ENCODE measurements around the gene HPS5. TPM values are rescaled to one million over a fixed set of nuclear protein-coding genes. Genes with fewer than 3 reads are reported as not detected.

HPS5 gene
- total RNA-seq, 5 donors from 2014 or later (not counting 1 experiment from before 2014, with no cell fraction given), result 12.9 to 17.9 (median 14.3) TPM

DNA sequence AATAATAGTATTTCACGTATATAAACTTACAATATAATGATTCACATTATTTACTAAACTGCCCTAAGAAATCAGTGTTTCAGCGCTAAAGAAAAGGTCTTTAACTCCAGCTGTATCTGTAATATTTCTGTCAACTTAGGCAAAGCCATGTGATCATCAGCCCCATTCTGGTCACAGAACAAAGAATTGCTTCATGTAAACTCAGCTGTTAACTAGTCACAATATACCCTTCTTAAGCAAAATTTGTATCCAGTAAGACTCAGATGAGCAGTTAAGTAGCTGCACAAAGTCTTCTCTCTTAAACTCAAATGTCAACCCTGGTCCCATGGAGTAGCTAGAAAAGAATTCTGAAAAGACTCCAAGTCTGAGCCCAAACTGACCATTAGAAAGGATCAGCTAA is 26.6 kb downstream of the HPS5 start:
- Mint-ChIP-seq H3K9me3 (no peaks in the 10 kb centered on the region), H3K4me3 (no peak overlapping the region), H3K27me3 (no peaks in the 10 kb centered on the region), H3K27ac (no peak overlapping the region), H3K4me1 (no peaks in the 10 kb centered on the region), H3K36me3 (peaks cover 75% of the 10 kb centered on the region)
- Histone ChIP-seq H3K27me3 (replicated peaks in 1 of 2; ENCODE audit: control insufficient read depth in 2 of 2, extremely low read depth in 1 of 2, insufficient read depth in 2 of 2, low read length in 1 of 2) (no peaks in the 10 kb centered on the region), H3K9me3 (no peaks in the 10 kb centered on the region), H3K4me1 (ENCODE audit: control insufficient read depth in 1 of 2, extremely low read depth in 1 of 2, insufficient read depth in 2 of 2, low read length in 2 of 2) (no peaks in the 10 kb centered on the region), H3K4me3 (ENCODE audit: control insufficient read depth in 1 of 2, extremely low read depth in 1 of 2, low read length in 1 of 2) (no peak overlapping the region), H3K36me3 (ENCODE audit: control insufficient read depth in 2 of 2, extremely low read depth in 1 of 2, insufficient read depth in 1 of 2, low read length in 1 of 2) (peaks cover 16 to 70% of the 10 kb centered on the region in 2 donors), H3K27ac (ENCODE audit: low read length) (no peak overlapping the region)
- WGBS (ENCODE audit: insufficient coverage), result 100% methylated on average over 1 of the region's 2 CpGs
- ATAC-seq (replicated peaks in 1 of 4), result no peak
- CTCF ChIA-PET, result no interaction called here
- DNase-seq, result no peak
- POLR2A ChIA-PET, result no interaction called here

- Mint-ChIP-seq H3K27ac (no peak overlapping the region), H3K27me3 (no peaks in the 10 kb centered on the region), H3K4me3 (no peak overlapping the region), H3K9me3 (no peaks in the 10 kb centered on the region), H3K4me1 (no peaks in the 10 kb centered on the region), H3K36me3 (peaks cover 76% of the 10 kb centered on the region)
- Histone ChIP-seq H3K27me3 (replicated peaks in 1 of 2; ENCODE audit: control insufficient read depth in 2 of 2, extremely low read depth in 1 of 2, insufficient read depth in 2 of 2, low read length in 1 of 2) (no peaks in the 10 kb centered on the region), H3K4me1 (ENCODE audit: control insufficient read depth in 1 of 2, extremely low read depth in 1 of 2, insufficient read depth in 2 of 2, low read length in 2 of 2) (no peaks in the 10 kb centered on the region), H3K4me3 (ENCODE audit: control insufficient read depth in 1 of 2, extremely low read depth in 1 of 2, low read length in 1 of 2) (no peak overlapping the region), H3K36me3 (ENCODE audit: control insufficient read depth in 2 of 2, extremely low read depth in 1 of 2, insufficient read depth in 1 of 2, low read length in 1 of 2) (peaks cover 16 to 72% of the 10 kb centered on the region in 2 donors), H3K9me3 (no peaks in the 10 kb centered on the region), H3K27ac (ENCODE audit: low read length) (no peak overlapping the region)
- 100% methylated on average over 1 of the region's 5 CpGs for WGBS (ENCODE audit: insufficient coverage)
- DNase-seq, result no peak
- ATAC-seq (replicated peaks in 1 of 4), result no peak
- ChIA-PET POLR2A (no interaction called here), CTCF (no interaction called here)
These were observed 27.1 kb downstream of the HPS5 start for GRCh38 chr11:18294862-18295261.

- Histone ChIP-seq H3K4me3 (ENCODE audit: control insufficient read depth in 1 of 2, extremely low read depth in 1 of 2, low read length in 1 of 2) (no peak overlapping the region), H3K27ac (ENCODE audit: low read length) (no peak overlapping the region), H3K4me1 (ENCODE audit: control insufficient read depth in 1 of 2, extremely low read depth in 1 of 2, insufficient read depth in 2 of 2, low read length in 2 of 2) (no peaks in the 10 kb centered on the region), H3K36me3 (ENCODE audit: control insufficient read depth in 2 of 2, extremely low read depth in 1 of 2, insufficient read depth in 1 of 2, low read length in 1 of 2) (peaks cover 18 to 68% of the 10 kb centered on the region in 2 donors), H3K9me3 (no peaks in the 10 kb centered on the region), H3K27me3 (replicated peaks in 1 of 2; ENCODE audit: control insufficient read depth in 2 of 2, extremely low read depth in 1 of 2, insufficient read depth in 2 of 2, low read length in 1 of 2) (no peaks in the 10 kb centered on the region)
- WGBS (ENCODE audit: insufficient coverage), result no CpG with 5 or more reads among the region's 4 CpGs
- Mint-ChIP-seq H3K27me3 (no peaks in the 10 kb centered on the region), H3K36me3 (peaks cover 70% of the 10 kb centered on the region), H3K4me3 (no peak overlapping the region), H3K4me1 (no peaks in the 10 kb centered on the region), H3K9me3 (no peaks in the 10 kb centered on the region), H3K27ac (no peak overlapping the region)
- DNase-seq (no peak), ATAC-seq (replicated peaks in 1 of 4) (no peak)
- ChIA-PET POLR2A (no interaction called here), CTCF (no interaction called here)
These were observed 33.0 kb downstream of the HPS5 start for GRCh38 chr11:18288911-18289310.

- no peak overlapping the region for H3K4me3 ChIP-seq (ENCODE audit: control insufficient read depth in 1 of 2, extremely low read depth in 1 of 2, low read length in 1 of 2)
- Mint-ChIP-seq H3K4me1 (peaks cover 0 to 6% (median under 1%) of the 10 kb centered on the region in 3 donors), H3K27ac (no peak overlapping the region), H3K4me3 (no peak overlapping the region), H3K36me3 (peaks cover 64% of the 10 kb centered on the region), H3K9me3 (no peaks in the 10 kb centered on the region), H3K27me3 (no peaks in the 10 kb centered on the region)
- H3K9me3 ChIP-seq, result no peaks in the 10 kb centered on the region
- peaks cover 0 to 3% of the 10 kb centered on the region in 2 experiments for H3K4me1 ChIP-seq (ENCODE audit: control insufficient read depth in 1 of 2, extremely low read depth in 1 of 2, insufficient read depth in 2 of 2, low read length in 2 of 2)
- no peaks in the 10 kb centered on the region for H3K27me3 ChIP-seq (replicated peaks in 1 of 2; ENCODE audit: control insufficient read depth in 2 of 2, extremely low read depth in 1 of 2, insufficient read depth in 2 of 2, low read length in 1 of 2)
- ATAC-seq (replicated peaks in 1 of 4) (no peak), DNase-seq (no peak)
- no peak overlapping the region for H3K27ac ChIP-seq (ENCODE audit: low read length)
- POLR2A ChIA-PET, result interaction anchor here in 1 of 2 donors (1.3 kb wide), 1 partner anchor 30 kb away, joined by 6 read pairs; no protein-coding TSS in a partner anchor
- no CpG with 5 or more reads among the region's 1 CpG for WGBS (ENCODE audit: insufficient coverage)
- CTCF ChIA-PET, result interaction anchor here in 1 of 2 donors (0.7 kb wide), 1 partner anchor 20 kb away, joined by 3 read pairs; no protein-coding TSS in a partner anchor
- peaks cover 14 to 70% of the 10 kb centered on the region in 2 donors for H3K36me3 ChIP-seq (ENCODE audit: control insufficient read depth in 2 of 2, extremely low read depth in 1 of 2, insufficient read depth in 1 of 2, low read length in 1 of 2)
These were observed 36.1 kb downstream of the HPS5 start for GRCh38 chr11:18285841-18286240.

GRCh38 chr11:18282626-18283025 is 39.3 kb downstream of the HPS5 start:
- no CpG with 5 or more reads among the region's 2 CpGs for WGBS (ENCODE audit: insufficient coverage)
- H3K27me3 ChIP-seq (replicated peaks in 1 of 2; ENCODE audit: control insufficient read depth in 2 of 2, extremely low read depth in 1 of 2, insufficient read depth in 2 of 2, low read length in 1 of 2), result no peaks in the 10 kb centered on the region
- H3K36me3 Mint-ChIP-seq, result peaks cover 62% of the 10 kb centered on the region
- no peaks in the 10 kb centered on the region for H3K9me3 ChIP-seq
- peaks cover 8 to 20% (median 9%) of the 10 kb centered on the region in 3 donors for H3K4me1 Mint-ChIP-seq
- H3K27ac ChIP-seq (ENCODE audit: low read length), result no peak overlapping the region
- H3K4me1 ChIP-seq (ENCODE audit: control insufficient read depth in 1 of 2, extremely low read depth in 1 of 2, insufficient read depth in 2 of 2, low read length in 2 of 2), result peaks cover 0 to 3% of the 10 kb centered on the region in 2 experiments
- no peaks in the 10 kb centered on the region for H3K9me3 Mint-ChIP-seq
- no peak for DNase-seq
- no peaks in the 10 kb centered on the region for H3K27me3 Mint-ChIP-seq
- no peak overlapping the region for H3K27ac Mint-ChIP-seq
- ATAC-seq (replicated peaks in 1 of 4), result no peak
- no peak overlapping the region for H3K4me3 Mint-ChIP-seq
- CTCF ChIA-PET, result no interaction called here
- POLR2A ChIA-PET, result no interaction called here
- peaks cover 10 to 59% of the 10 kb centered on the region in 2 donors for H3K36me3 ChIP-seq (ENCODE audit: control insufficient read depth in 2 of 2, extremely low read depth in 1 of 2, insufficient read depth in 1 of 2, low read length in 1 of 2)
- H3K4me3 ChIP-seq (ENCODE audit: control insufficient read depth in 1 of 2, extremely low read depth in 1 of 2, low read length in 1 of 2), result no peak overlapping the region

GRCh38 chr11:18280438-18281045 is 41.4 kb downstream of the HPS5 start:
- H3K27ac ChIP-seq (ENCODE audit: low read length), result peak overlapping the region; percentile 34
- ChIA-PET POLR2A (interaction anchor here in 1 of 2 donors (0.7 kb wide), 1 partner anchor 36 kb away, joined by 5 read pairs; no protein-coding TSS in a partner anchor), CTCF (interaction anchor here in 1 of 2 donors (0.6 to 0.7 kb wide), 2 partner anchors 224 to 1504 kb away, joined by 3 to 5 read pairs; no protein-coding TSS in a partner anchor)
- H3K4me3 ChIP-seq (ENCODE audit: control insufficient read depth in 1 of 2, extremely low read depth in 1 of 2, low read length in 1 of 2), result no peak overlapping the region
- H3K27me3 ChIP-seq (replicated peaks in 1 of 2; ENCODE audit: control insufficient read depth in 2 of 2, extremely low read depth in 1 of 2, insufficient read depth in 2 of 2, low read length in 1 of 2), result no peaks in the 10 kb centered on the region
- H3K27ac Mint-ChIP-seq, result peak overlapping the region; percentile 59 to 84
- peak overlapping the region in 2 of 3 donors; percentile 5 to 67 for H3K4me3 Mint-ChIP-seq
- H3K9me3 Mint-ChIP-seq, result no peaks in the 10 kb centered on the region
- H3K9me3 ChIP-seq, result no peaks in the 10 kb centered on the region
- ATAC-seq (replicated peaks in 1 of 4), result no peak
- H3K36me3 ChIP-seq (ENCODE audit: control insufficient read depth in 2 of 2, extremely low read depth in 1 of 2, insufficient read depth in 1 of 2, low read length in 1 of 2), result peaks cover 0 to 39% of the 10 kb centered on the region in 2 donors
- H3K4me1 ChIP-seq (ENCODE audit: control insufficient read depth in 1 of 2, extremely low read depth in 1 of 2, insufficient read depth in 2 of 2, low read length in 2 of 2), result peaks cover 0 to 3% of the 10 kb centered on the region in 2 experiments
- H3K36me3 Mint-ChIP-seq, result peaks cover 52% of the 10 kb centered on the region
- whole genome bisulfite sequencing (ENCODE audit: insufficient coverage), result no CpG with 5 or more reads among the region's 4 CpGs
- peaks cover 8 to 20% (median 9%) of the 10 kb centered on the region in 3 donors for H3K4me1 Mint-ChIP-seq
- no peaks in the 10 kb centered on the region for H3K27me3 Mint-ChIP-seq
- peak in 1 of 35 experiments; percentile 5 for DNase-seq
